Measurements from ENCODE around the gene PTPN14.
A peak's percentile ranks its signal among the peaks of the same experiment; 100 is the strongest.

PTPN14 gene

DNA sequence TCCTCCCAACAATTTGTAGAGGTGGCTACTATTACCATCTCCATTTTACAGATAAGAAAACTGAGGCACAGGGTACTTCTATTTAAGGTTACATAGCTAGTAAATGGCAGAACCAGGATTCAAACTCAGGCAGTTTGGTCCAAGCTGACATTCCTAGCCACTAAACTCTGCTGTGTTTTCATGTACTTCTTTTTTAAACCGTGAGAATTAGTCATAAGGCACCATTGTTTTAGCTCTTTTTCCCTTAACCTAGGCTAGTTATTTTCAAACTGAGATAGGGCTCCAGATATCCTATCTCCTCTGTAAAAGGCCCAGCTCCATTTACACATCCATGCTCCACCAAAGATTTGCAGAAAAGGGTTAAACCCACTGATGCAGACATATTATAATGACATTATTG, 92.9 kb downstream of the PTPN14 start:
- H3K9me3 ChIP-seq (ENCODE audit: insufficient read depth, low read depth, low read length): no peaks in the 10 kb centered on the region
- no peaks in the 10 kb centered on the region for H3K36me3 ChIP-seq (ENCODE audit: insufficient read depth, low read depth, low read length)
- peaks cover 25% of the 10 kb centered on the region for H3K4me1 ChIP-seq (ENCODE audit: insufficient read depth, low read length)
- no peak overlapping the region for H3K27ac ChIP-seq (ENCODE audit: low read length)
- no peak overlapping the region for H3K4me3 ChIP-seq (ENCODE audit: low read length)
- no peak overlapping the region for H3K9ac ChIP-seq (ENCODE audit: low read depth, low read length)
- H3K27me3 ChIP-seq (ENCODE audit: insufficient read depth, low read length): no peaks in the 10 kb centered on the region

GRCh38 chr1:214455971-214456867, 95.2 kb downstream of the PTPN14 start:
- Histone ChIP-seq H3K9ac (ENCODE audit: low read depth, low read length) (no peak overlapping the region), H3K4me3 (ENCODE audit: low read length) (no peak overlapping the region), H3K36me3 (ENCODE audit: insufficient read depth, low read depth, low read length) (no peaks in the 10 kb centered on the region), H3K27ac (ENCODE audit: low read length) (no peak overlapping the region), H3K27me3 (ENCODE audit: insufficient read depth, low read length) (no peaks in the 10 kb centered on the region), H3K4me1 (ENCODE audit: insufficient read depth, low read length) (peaks cover 43% of the 10 kb centered on the region), H3K9me3 (ENCODE audit: insufficient read depth, low read depth, low read length) (no peaks in the 10 kb centered on the region)

- peaks cover 40% of the 10 kb centered on the region for H3K4me1 ChIP-seq (ENCODE audit: insufficient read depth, low read length)
- no peak overlapping the region for H3K27ac ChIP-seq (ENCODE audit: low read length)
- no peak overlapping the region for H3K9ac ChIP-seq (ENCODE audit: low read depth, low read length)
- no peaks in the 10 kb centered on the region for H3K9me3 ChIP-seq (ENCODE audit: insufficient read depth, low read depth, low read length)
- H3K4me3 ChIP-seq (ENCODE audit: low read length): no peak overlapping the region
- H3K36me3 ChIP-seq (ENCODE audit: insufficient read depth, low read depth, low read length): no peaks in the 10 kb centered on the region
- no peaks in the 10 kb centered on the region for H3K27me3 ChIP-seq (ENCODE audit: insufficient read depth, low read length)
Measured at GRCh38 chr1:214455479-214455878, 95.9 kb downstream of the PTPN14 start.

DNA sequence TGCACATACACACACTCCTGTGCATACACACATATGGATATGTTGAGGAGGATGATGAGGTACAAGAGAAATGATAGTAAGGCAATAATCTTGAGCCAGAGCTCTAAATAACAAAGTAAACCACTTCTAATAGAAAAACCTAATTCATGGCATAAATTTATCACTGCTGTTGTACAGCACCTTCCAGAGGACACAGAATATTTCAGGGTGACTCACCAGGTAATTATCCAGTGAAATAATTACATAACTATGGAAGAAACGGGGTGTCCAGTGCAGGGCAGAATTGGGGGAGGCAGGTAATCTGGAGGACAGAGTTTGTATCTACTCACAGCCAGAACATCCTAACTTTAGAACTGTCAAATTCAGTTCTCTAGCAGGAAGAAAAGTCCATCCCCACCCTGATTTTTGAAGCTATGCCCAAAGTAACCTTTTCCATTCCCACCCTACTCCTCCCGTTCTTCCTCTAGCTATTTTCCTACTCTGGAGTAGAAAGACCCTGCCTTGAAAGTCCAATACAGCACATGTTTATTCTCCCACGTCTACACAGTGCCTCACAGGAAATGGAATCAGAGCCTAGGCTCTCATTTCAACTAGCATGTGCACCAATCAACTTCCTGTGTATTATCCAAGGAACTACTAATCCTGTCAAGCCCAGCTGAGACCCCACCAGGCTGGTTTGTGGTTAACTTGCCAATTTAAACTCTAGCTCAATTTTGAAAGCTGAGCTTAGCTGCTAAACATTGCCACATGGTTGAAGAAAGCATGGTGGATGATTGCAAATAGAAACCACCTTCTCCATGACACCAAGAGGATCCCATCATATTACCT, 96.6 kb downstream of the PTPN14 start:
- Histone ChIP-seq H3K27ac (ENCODE audit: low read length) (no peak overlapping the region), H3K9me3 (ENCODE audit: insufficient read depth, low read depth, low read length) (no peaks in the 10 kb centered on the region), H3K36me3 (ENCODE audit: insufficient read depth, low read depth, low read length) (no peaks in the 10 kb centered on the region), H3K4me1 (ENCODE audit: insufficient read depth, low read length) (peaks cover 34% of the 10 kb centered on the region), H3K27me3 (ENCODE audit: insufficient read depth, low read length) (no peaks in the 10 kb centered on the region), H3K4me3 (ENCODE audit: low read length) (no peak overlapping the region), H3K9ac (ENCODE audit: low read depth, low read length) (no peak overlapping the region)

GRCh38 chr1:214453109-214453722, 98.2 kb downstream of the PTPN14 start:
- no peak overlapping the region for H3K4me3 ChIP-seq (ENCODE audit: low read length)
- H3K27ac ChIP-seq (ENCODE audit: low read length): no peak overlapping the region
- 0 out of 2 replicates have a peak overlapping the region, but pooled peaks have one; percentile 39 for H3K9ac ChIP-seq (ENCODE audit: low read depth, low read length)
- H3K4me1 ChIP-seq (ENCODE audit: insufficient read depth, low read length): peaks cover 37% of the 10 kb centered on the region
- no peaks in the 10 kb centered on the region for H3K36me3 ChIP-seq (ENCODE audit: insufficient read depth, low read depth, low read length)
- no peaks in the 10 kb centered on the region for H3K9me3 ChIP-seq (ENCODE audit: insufficient read depth, low read depth, low read length)
- no peaks in the 10 kb centered on the region for H3K27me3 ChIP-seq (ENCODE audit: insufficient read depth, low read length)

DNA sequence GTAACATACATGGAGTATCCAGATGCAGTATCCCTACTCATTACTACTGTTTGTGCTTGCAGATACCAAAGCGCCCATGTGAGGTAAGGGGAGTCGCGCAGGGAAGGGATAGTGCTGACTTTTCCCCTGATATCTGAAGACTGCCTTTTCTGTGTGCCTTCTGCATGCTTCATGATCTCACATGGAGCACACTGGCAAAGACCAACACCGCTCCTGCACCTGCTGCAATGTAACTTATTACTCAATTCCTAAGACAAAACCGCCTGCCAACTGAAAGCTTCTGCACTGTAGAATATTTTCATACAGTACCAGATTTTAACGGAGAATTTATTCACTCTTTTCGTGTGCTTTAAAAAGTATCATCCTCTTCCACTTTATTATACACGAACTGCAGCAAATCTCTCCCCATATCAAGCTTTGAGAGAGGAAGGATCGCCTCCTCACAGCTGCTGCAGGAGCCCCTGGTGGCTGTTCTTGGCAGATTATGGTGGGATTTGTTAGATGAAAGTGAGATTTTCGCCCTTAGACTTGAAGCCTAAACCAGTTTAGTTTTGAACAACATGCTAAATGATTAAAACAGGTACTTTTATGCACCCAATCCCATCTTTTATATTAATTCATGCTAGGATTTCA, 99.1 kb downstream of the PTPN14 start:
- H3K27ac ChIP-seq (ENCODE audit: low read length): peak overlapping the region; percentile 33
- peak overlapping the region; percentile 39; the same call in 1 of the 2 replicates for H3K9ac ChIP-seq (ENCODE audit: low read depth, low read length)
- H3K4me1 ChIP-seq (ENCODE audit: insufficient read depth, low read length): peaks cover 43% of the 10 kb centered on the region
- H3K27me3 ChIP-seq (ENCODE audit: insufficient read depth, low read length): no peaks in the 10 kb centered on the region
- no peaks in the 10 kb centered on the region for H3K36me3 ChIP-seq (ENCODE audit: insufficient read depth, low read depth, low read length)
- no peaks in the 10 kb centered on the region for H3K9me3 ChIP-seq (ENCODE audit: insufficient read depth, low read depth, low read length)
- no peak overlapping the region for H3K4me3 ChIP-seq (ENCODE audit: low read length)

DNA sequence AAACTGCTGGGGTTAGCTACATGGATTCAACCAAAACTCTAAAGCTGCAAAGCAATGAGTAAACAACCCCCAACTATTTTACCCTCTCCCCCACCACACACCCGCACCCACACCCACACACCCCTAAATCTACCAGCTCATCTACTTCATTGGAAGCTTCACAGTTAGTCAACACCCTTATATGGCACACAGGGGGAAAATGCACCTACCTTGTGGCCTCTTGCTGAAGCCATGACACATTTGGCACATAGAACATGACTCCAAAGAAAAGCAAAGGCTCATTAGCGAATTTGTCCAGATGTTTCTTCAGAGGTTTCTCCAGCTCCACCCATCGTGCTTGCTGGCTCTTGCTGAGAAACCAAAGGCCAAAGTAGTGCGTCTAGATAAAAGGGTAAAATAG, 99.8 kb downstream of the PTPN14 start:
- Histone ChIP-seq H3K4me3 (ENCODE audit: low read length) (no peak overlapping the region), H3K9ac (ENCODE audit: low read depth, low read length) (no peak overlapping the region), H3K4me1 (ENCODE audit: insufficient read depth, low read length) (peaks cover 45% of the 10 kb centered on the region), H3K9me3 (ENCODE audit: insufficient read depth, low read depth, low read length) (no peaks in the 10 kb centered on the region), H3K27ac (ENCODE audit: low read length) (peak overlapping the region; percentile 33), H3K27me3 (ENCODE audit: insufficient read depth, low read length) (no peaks in the 10 kb centered on the region), H3K36me3 (ENCODE audit: insufficient read depth, low read depth, low read length) (no peaks in the 10 kb centered on the region)

DNA sequence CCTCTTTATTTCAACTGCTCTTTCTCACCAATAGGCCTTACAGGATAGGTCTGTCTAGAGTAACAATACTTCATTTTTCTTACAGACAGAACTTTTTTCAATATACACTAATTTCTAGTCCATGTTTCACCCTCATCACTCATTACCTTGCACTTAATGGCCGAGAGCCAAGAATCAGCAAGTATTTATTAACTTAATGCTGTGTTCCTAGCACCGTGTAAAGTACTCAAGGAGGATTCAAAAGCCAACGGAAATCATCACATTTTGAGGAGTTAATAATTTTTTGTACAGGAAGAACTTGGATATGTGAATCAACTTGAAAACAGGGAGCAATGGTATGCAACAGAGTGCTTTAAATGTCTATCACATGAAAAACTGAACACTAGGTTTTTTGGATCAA, 102.0 kb downstream of the PTPN14 start:
- no peak overlapping the region for H3K27ac ChIP-seq (ENCODE audit: low read length)
- no peaks in the 10 kb centered on the region for H3K36me3 ChIP-seq (ENCODE audit: insufficient read depth, low read depth, low read length)
- H3K9me3 ChIP-seq (ENCODE audit: insufficient read depth, low read depth, low read length): no peaks in the 10 kb centered on the region
- no peak overlapping the region for H3K9ac ChIP-seq (ENCODE audit: low read depth, low read length)
- H3K4me1 ChIP-seq (ENCODE audit: insufficient read depth, low read length): peaks cover 53% of the 10 kb centered on the region
- H3K4me3 ChIP-seq (ENCODE audit: low read length): no peak overlapping the region
- H3K27me3 ChIP-seq (ENCODE audit: insufficient read depth, low read length): no peaks in the 10 kb centered on the region

DNA sequence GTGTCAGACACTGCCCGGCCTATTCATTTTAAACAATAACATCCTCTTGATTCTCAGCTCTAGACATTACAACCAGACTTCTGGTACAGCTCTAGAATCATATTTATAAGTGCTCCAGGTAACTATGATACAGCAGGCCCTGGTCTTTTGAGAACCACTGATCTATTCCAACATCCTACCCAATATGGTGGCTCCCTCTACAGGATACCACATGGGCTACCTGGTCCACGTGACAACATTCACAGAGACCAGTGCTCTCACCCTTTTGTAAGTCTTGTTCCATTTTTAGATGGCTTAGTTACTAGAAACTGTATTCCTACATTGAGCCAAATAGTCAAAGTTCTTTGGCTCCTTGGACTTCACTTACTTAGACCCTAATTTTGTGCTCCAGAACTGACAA, 102.9 kb downstream of the PTPN14 start:
- Histone ChIP-seq H3K27ac (ENCODE audit: low read length) (peak overlapping the region; percentile 35), H3K27me3 (ENCODE audit: insufficient read depth, low read length) (no peaks in the 10 kb centered on the region), H3K4me3 (ENCODE audit: low read length) (no peak overlapping the region), H3K9ac (ENCODE audit: low read depth, low read length) (peak overlapping the region; percentile 43; the same call in 1 of the 2 replicates), H3K36me3 (ENCODE audit: insufficient read depth, low read depth, low read length) (no peaks in the 10 kb centered on the region), H3K9me3 (ENCODE audit: insufficient read depth, low read depth, low read length) (no peaks in the 10 kb centered on the region), H3K4me1 (ENCODE audit: insufficient read depth, low read length) (peaks cover 58% of the 10 kb centered on the region)

- Histone ChIP-seq H3K4me1 (ENCODE audit: insufficient read depth, low read length) (peaks cover 56% of the 10 kb centered on the region), H3K36me3 (ENCODE audit: insufficient read depth, low read depth, low read length) (no peaks in the 10 kb centered on the region), H3K9me3 (ENCODE audit: insufficient read depth, low read depth, low read length) (no peaks in the 10 kb centered on the region), H3K27ac (ENCODE audit: low read length) (peak overlapping the region; percentile 42), H3K27me3 (ENCODE audit: insufficient read depth, low read length) (no peaks in the 10 kb centered on the region), H3K9ac (ENCODE audit: low read depth, low read length) (peak overlapping the region; percentile 46; the same call in 1 of the 2 replicates), H3K4me3 (ENCODE audit: low read length) (peak overlapping the region; percentile 30)
Measured at GRCh38 chr1:214447557-214447871, 103.9 kb downstream of the PTPN14 start.

Data from iPS-20b (cell line).